Measurements from ENCODE around the gene MAP7D1. TPM values are rescaled to one million over a fixed set of nuclear protein-coding genes. Genes with fewer than 3 reads are reported as not detected.

The MAP7D1 gene
- total and polyA plus RNA-seq, 4 experiments from 2014 or later = 4.1 to 222 (median 145) TPM

- POLR2A ChIA-PET (ENCODE audit: partially characterized antibody) = no interaction called here
- Histone ChIP-seq H3K27ac (ENCODE audit: low read depth, low read length) (no peak overlapping the region), H3K4me3 (ENCODE audit: low read length in 2 of 2) (no peak overlapping the region), H3K36me3 (ENCODE audit: insufficient read depth, low read length) (no peaks in the 10 kb centered on the region), H3K9me3 (ENCODE audit: control insufficient read depth in 1 of 2, low read length in 2 of 2) (no peaks in the 10 kb centered on the region), H3K4me1 (ENCODE audit: insufficient read depth, low read length) (no peaks in the 10 kb centered on the region), H3K27me3 (ENCODE audit: insufficient read depth, low read length) (peaks cover 18% of the 10 kb centered on the region)
- peak overlapping the region in 1 of 7 donors; percentile 57 for H3K27ac Mint-ChIP-seq
- peaks cover 9 to 10% (median 10%) of the 10 kb centered on the region in 4 donors for H3K4me1 Mint-ChIP-seq
- no peaks in the 10 kb centered on the region for H3K9me3 Mint-ChIP-seq
- H3K36me3 Mint-ChIP-seq = no peaks in the 10 kb centered on the region
- CTCF ChIA-PET (ENCODE audit: partially characterized antibody) = interaction anchor here (0.6 kb wide), 1 partner anchor 167 kb away, joined by 3 read pairs; no protein-coding TSS in a partner anchor
- peaks cover 22 to 23% of the 10 kb centered on the region in 2 donors for H3K27me3 Mint-ChIP-seq
- intact Hi-C loops (cut with micrococcal nuclease) = no loop called here
- peak overlapping the region in 1 of 8 donors; percentile 20 for H3K4me3 Mint-ChIP-seq
- no peak for DNase-seq
Observed at GRCh38 chr1:36128126-36128904, 27.6 kb upstream of the MAP7D1 start.

DNA sequence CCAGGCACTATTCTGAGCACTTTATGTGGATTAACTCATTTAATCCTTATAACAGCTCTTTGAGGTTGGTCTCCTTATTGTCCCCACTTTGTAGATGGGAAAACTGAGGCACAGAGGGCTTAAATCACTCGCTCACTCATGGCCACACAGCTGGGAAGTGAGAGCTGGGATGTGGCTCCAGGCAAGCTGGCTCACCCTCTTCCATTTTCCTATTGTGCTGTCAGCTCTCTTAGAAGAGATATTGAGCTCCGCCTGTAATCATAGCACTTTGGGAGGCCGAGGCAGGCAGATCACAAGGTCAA lies 27.1 kb upstream of the MAP7D1 start:
- Mint-ChIP-seq H3K27me3 (peaks cover 17 to 18% of the 10 kb centered on the region in 2 donors), H3K4me1 (peaks cover 6 to 7% (median 7%) of the 10 kb centered on the region in 4 donors), H3K27ac (no peak overlapping the region), H3K36me3 (no peaks in the 10 kb centered on the region), H3K9me3 (no peaks in the 10 kb centered on the region), H3K4me3 (no peak overlapping the region)
- no peaks in the 10 kb centered on the region for H3K36me3 ChIP-seq (ENCODE audit: insufficient read depth, low read length)
- ChIA-PET POLR2A (ENCODE audit: partially characterized antibody) (no interaction called here), CTCF (ENCODE audit: partially characterized antibody) (interaction anchor here (0.6 to 1.3 kb wide), 2 partner anchors 21 to 167 kb away, joined by 3 to 4 read pairs; partner anchors contain the start of gene TRAPPC3)
- no peak for DNase-seq
- no peaks in the 10 kb centered on the region for H3K4me1 ChIP-seq (ENCODE audit: insufficient read depth, low read length)
- intact Hi-C loops (cut with micrococcal nuclease) = no loop called here
- no peaks in the 10 kb centered on the region for H3K9me3 ChIP-seq (ENCODE audit: control insufficient read depth in 1 of 2, low read length in 2 of 2)
- peaks cover 13% of the 10 kb centered on the region for H3K27me3 ChIP-seq (ENCODE audit: insufficient read depth, low read length)
- H3K27ac ChIP-seq (ENCODE audit: low read depth, low read length) = no peak overlapping the region
- H3K4me3 ChIP-seq (ENCODE audit: low read length in 2 of 2) = no peak overlapping the region

GRCh38 chr1:36132029-36132428 lies 23.9 kb upstream of the MAP7D1 start:
- intact Hi-C loops (cut with micrococcal nuclease) = no loop called here
- H3K4me1 Mint-ChIP-seq = peaks cover 0 to 6% (median 3%) of the 10 kb centered on the region in 4 donors
- H3K27ac Mint-ChIP-seq = no peak overlapping the region
- Histone ChIP-seq H3K36me3 (ENCODE audit: insufficient read depth, low read length) (peaks cover 10% of the 10 kb centered on the region), H3K9me3 (ENCODE audit: control insufficient read depth in 1 of 2, low read length in 2 of 2) (no peaks in the 10 kb centered on the region), H3K27me3 (ENCODE audit: insufficient read depth, low read length) (no peaks in the 10 kb centered on the region), H3K4me1 (ENCODE audit: insufficient read depth, low read length) (no peaks in the 10 kb centered on the region), H3K27ac (ENCODE audit: low read depth, low read length) (no peak overlapping the region), H3K4me3 (ENCODE audit: low read length in 2 of 2) (no peak overlapping the region)
- ChIA-PET POLR2A (ENCODE audit: partially characterized antibody) (no interaction called here), CTCF (ENCODE audit: partially characterized antibody) (interaction anchor here (1.1 to 1.4 kb wide), 2 partner anchors 17 to 32 kb away, joined by 4 to 5 read pairs; partner anchors contain the start of gene TRAPPC3)
- peaks cover 9 to 12% of the 10 kb centered on the region in 2 donors for H3K36me3 Mint-ChIP-seq
- no peaks in the 10 kb centered on the region for H3K27me3 Mint-ChIP-seq
- H3K9me3 Mint-ChIP-seq = no peaks in the 10 kb centered on the region
- H3K4me3 Mint-ChIP-seq = no peak overlapping the region
- no peak for DNase-seq

DNA sequence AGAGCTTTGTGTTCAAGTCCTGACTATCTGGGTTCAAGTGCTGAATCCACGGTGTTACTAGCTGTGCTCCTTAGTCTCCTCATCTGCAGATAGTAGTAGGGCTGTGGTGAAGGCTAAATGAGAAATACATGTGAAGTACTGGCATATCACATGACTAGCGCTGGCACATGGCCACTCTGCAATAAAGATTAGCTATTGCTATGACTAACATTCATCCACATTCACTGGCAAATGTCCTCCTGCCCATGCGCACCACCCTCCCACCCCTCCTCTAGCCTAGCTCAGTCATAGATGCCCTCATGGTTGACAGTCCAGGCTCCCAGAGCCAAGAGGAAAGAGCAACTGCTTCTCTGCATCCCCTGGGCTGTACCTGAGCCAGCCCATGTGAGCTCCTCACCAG lies 22.5 kb upstream of the MAP7D1 start:
- POLR2A ChIA-PET (ENCODE audit: partially characterized antibody) = no interaction called here
- Histone ChIP-seq H3K27ac (ENCODE audit: low read depth, low read length) (no peak overlapping the region), H3K4me1 (ENCODE audit: insufficient read depth, low read length) (no peaks in the 10 kb centered on the region), H3K27me3 (ENCODE audit: insufficient read depth, low read length) (no peaks in the 10 kb centered on the region), H3K36me3 (ENCODE audit: insufficient read depth, low read length) (peaks cover 25% of the 10 kb centered on the region), H3K9me3 (ENCODE audit: control insufficient read depth in 1 of 2, low read length in 2 of 2) (no peaks in the 10 kb centered on the region), H3K4me3 (ENCODE audit: low read length in 2 of 2) (no peak overlapping the region)
- DNase-seq = no peak
- Mint-ChIP-seq H3K9me3 (no peaks in the 10 kb centered on the region), H3K36me3 (peaks cover 19 to 26% of the 10 kb centered on the region in 2 donors), H3K4me1 (peaks cover 0 to 6% (median 3%) of the 10 kb centered on the region in 4 donors), H3K4me3 (no peak overlapping the region), H3K27ac (no peak overlapping the region), H3K27me3 (no peaks in the 10 kb centered on the region)
- CTCF ChIA-PET (ENCODE audit: partially characterized antibody) = interaction anchor here (1.4 to 3.6 kb wide), 6 partner anchors 16 to 57 kb away, joined by 3 to 34 read pairs (median 9); partner anchors contain the start of gene TRAPPC3
- intact Hi-C loops (cut with micrococcal nuclease) = no loop called here

DNA sequence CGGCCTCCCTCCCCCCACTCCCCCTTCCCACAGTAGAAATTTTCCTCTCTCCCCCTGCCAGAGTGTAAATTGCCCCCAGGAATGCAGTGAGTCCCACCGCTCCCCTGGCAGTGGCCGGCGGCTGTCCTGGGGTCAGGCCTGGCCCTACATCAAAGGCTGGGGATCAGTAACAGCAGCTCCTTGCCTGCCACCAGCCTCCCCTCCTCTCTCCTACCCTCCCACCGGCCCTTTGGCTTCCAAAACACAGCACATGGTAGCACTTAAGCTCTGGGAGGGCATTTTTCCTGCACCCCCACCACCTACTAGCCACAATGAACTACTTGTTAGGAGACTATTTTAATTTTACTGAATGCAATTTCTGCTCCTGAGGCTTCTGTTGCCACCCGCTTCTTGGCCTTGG lies 21.9 kb upstream of the MAP7D1 start:
- ChIA-PET POLR2A (ENCODE audit: partially characterized antibody) (interaction anchor here (1.4 to 2.0 kb wide), 2 partner anchors 34 to 36 kb away, joined by 5 to 7 read pairs; no protein-coding TSS in a partner anchor), CTCF (ENCODE audit: partially characterized antibody) (interaction anchor here (1.2 to 3.6 kb wide), 8 partner anchors 11 to 56 kb away, joined by 3 to 34 read pairs (median 8); partner anchors contain the start of gene TRAPPC3)
- no peak for DNase-seq
- Mint-ChIP-seq H3K4me1 (peaks cover 0 to 6% (median 3%) of the 10 kb centered on the region in 4 donors), H3K9me3 (no peaks in the 10 kb centered on the region), H3K27ac (peak overlapping the region in 1 of 7 donors; percentile 22), H3K4me3 (no peak overlapping the region), H3K36me3 (peaks cover 19 to 29% of the 10 kb centered on the region in 2 donors), H3K27me3 (no peaks in the 10 kb centered on the region)
- Histone ChIP-seq H3K4me1 (ENCODE audit: insufficient read depth, low read length) (no peaks in the 10 kb centered on the region), H3K4me3 (ENCODE audit: low read length in 2 of 2) (no peak overlapping the region), H3K9me3 (ENCODE audit: control insufficient read depth in 1 of 2, low read length in 2 of 2) (no peaks in the 10 kb centered on the region), H3K27me3 (ENCODE audit: insufficient read depth, low read length) (no peaks in the 10 kb centered on the region), H3K36me3 (ENCODE audit: insufficient read depth, low read length) (peaks cover 27% of the 10 kb centered on the region), H3K27ac (ENCODE audit: low read depth, low read length) (no peak overlapping the region)
- intact Hi-C loops (cut with micrococcal nuclease) = loop anchor here (1.0 kb wide), 1 partner anchor 35 kb away; no protein-coding TSS in a partner anchor

GRCh38 chr1:36134505-36135329 lies 21.2 kb upstream of the MAP7D1 start:
- Histone ChIP-seq H3K9me3 (ENCODE audit: control insufficient read depth in 1 of 2, low read length in 2 of 2) (no peaks in the 10 kb centered on the region), H3K4me1 (ENCODE audit: insufficient read depth, low read length) (no peaks in the 10 kb centered on the region), H3K27ac (ENCODE audit: low read depth, low read length) (no peak overlapping the region), H3K36me3 (ENCODE audit: insufficient read depth, low read length) (peaks cover 32% of the 10 kb centered on the region), H3K4me3 (ENCODE audit: low read length in 2 of 2) (no peak overlapping the region), H3K27me3 (ENCODE audit: insufficient read depth, low read length) (no peaks in the 10 kb centered on the region)
- intact Hi-C loops (cut with micrococcal nuclease) = loop anchor here (1.0 kb wide), 1 partner anchor 35 kb away; no protein-coding TSS in a partner anchor
- H3K36me3 Mint-ChIP-seq = peaks cover 23 to 35% of the 10 kb centered on the region in 2 donors
- H3K4me1 Mint-ChIP-seq = peaks cover 0 to 6% (median 3%) of the 10 kb centered on the region in 4 donors
- H3K9me3 Mint-ChIP-seq = no peaks in the 10 kb centered on the region
- no peak for DNase-seq
- no peak overlapping the region for H3K4me3 Mint-ChIP-seq
- CTCF ChIA-PET (ENCODE audit: partially characterized antibody) = interaction anchor here (0.5 to 3.6 kb wide), 17 partner anchors 10 to 153 kb away, joined by 3 to 34 read pairs (median 4); partner anchors contain the start of gene TRAPPC3
- H3K27me3 Mint-ChIP-seq = no peaks in the 10 kb centered on the region
- POLR2A ChIA-PET (ENCODE audit: partially characterized antibody) = interaction anchor here (0.9 to 2.0 kb wide), 4 partner anchors 26 to 151 kb away, joined by 3 to 7 read pairs (median 6); no protein-coding TSS in a partner anchor
- peak overlapping the region in 6 of 7 donors; percentile 3 to 90 (median 64) for H3K27ac Mint-ChIP-seq

All from CD4-positive, alpha-beta memory T cell (primary cell).